Measurements from ENCODE around the gene NPPA. TPM values are rescaled to one million over a fixed set of nuclear protein-coding genes. Genes with fewer than 3 reads are reported as not detected.

NPPA gene
- total and polyA plus RNA-seq, 9 of the 15 experiments (the other 6 are each of a cell fraction or from before 2014, with no cell fraction given): not detected

- ChIA-PET POLR2A (interaction anchor here (1.1 to 8.8 kb wide), 2 partner anchors 21 to 51 kb away, joined by 3 to 96 read pairs; no protein-coding TSS in a partner anchor), CTCF (ENCODE audit: low intra/inter-chr PET ratio) (interaction anchor here (0.6 kb wide), 1 partner anchor 37 kb away, joined by 3 read pairs; no protein-coding TSS in a partner anchor)
- 6% methylated on average over 10 of the region's 10 CpGs for WGBS (ENCODE audit: insufficient coverage, low coverage, missing lambda C conversion rate)
- H4K20me1 ChIP-seq (replicated peaks; ENCODE audit: control insufficient read depth, insufficient read depth, low read length): peaks cover 16% of the 10 kb centered on the region
- no peak overlapping the region for H3K4me3 ChIP-seq
- H3K79me2 ChIP-seq (ENCODE audit: control insufficient read depth, insufficient read depth, low read length): no peaks in the 10 kb centered on the region
- H3K27ac ChIP-seq (ENCODE audit: extremely low read depth, low read depth, low read length): no peak overlapping the region
- no peak for FAIRE-seq
- ATAC-seq: no peak
- no peak overlapping the region for H2AFZ ChIP-seq (ENCODE audit: low read depth, low read length)
- no TSS peak for BruUV-seq (replicated peaks)
- TF ChIP-seq HMBOX1 (IDR thresholded peaks at IDR 0.05) (no peak), SPI1 (IDR thresholded peaks at IDR 0.05; ENCODE audit: borderline replicate concordance, low read depth, low read length) (peak; percentile 63), RBM25 (IDR thresholded peaks at IDR 0.05; ENCODE audit: low read depth, low read length, severe bottlenecking) (peak; percentile 47)
- no peaks in the 10 kb centered on the region for H3K9me3 ChIP-seq (replicated peaks; ENCODE audit: control insufficient read depth, insufficient read depth, low read depth, low read length)
- no peak overlapping the region for H3K9ac ChIP-seq (ENCODE audit: insufficient read depth in 1 of 2, low read depth in 2 of 2, low read length in 2 of 2)
- intact Hi-C loops (cut with micrococcal nuclease) (no loop called here), in situ Hi-C loops (cut with MboI) (no loop called here)
- no peaks in the 10 kb centered on the region for H3K36me3 ChIP-seq (ENCODE audit: control insufficient read depth, insufficient read depth, low read length)
- DNase-seq (ENCODE audit: extremely low read depth in 1 of 4, low spot score in 3 of 4): no peak
- H3K4me1 ChIP-seq (replicated peaks in 1 of 2; ENCODE audit: control insufficient read depth in 2 of 2, insufficient read depth in 2 of 2, low read length in 2 of 2): peaks cover 0 to 10% of the 10 kb centered on the region in 2 experiments; a peak in 3 of 5 replicates
- H3K9me1 ChIP-seq (ENCODE audit: control insufficient read depth, insufficient read depth, low read length): no peaks in the 10 kb centered on the region
- H3K4me2 ChIP-seq (ENCODE audit: insufficient read depth, low read length): no peak overlapping the region
- H3K27me3 ChIP-seq (ENCODE audit: control insufficient read depth in 2 of 2, insufficient read depth in 2 of 2, low read length in 2 of 2): peaks cover 37 to 53% of the 10 kb centered on the region in 2 experiments; a peak in 4 of 5 replicates
These were observed 9.7 kb upstream of the NPPA start for GRCh38 chr1:11857164-11857851.

Data from K562 (cell line).